ENCODE results near the gene CEP89.
"Not testable (repeated sequence)": the region's sequence is repeated elsewhere in the genome, so short reads cannot be mapped to it uniquely, and the experiment has no call there.

Gene CEP89

DNA sequence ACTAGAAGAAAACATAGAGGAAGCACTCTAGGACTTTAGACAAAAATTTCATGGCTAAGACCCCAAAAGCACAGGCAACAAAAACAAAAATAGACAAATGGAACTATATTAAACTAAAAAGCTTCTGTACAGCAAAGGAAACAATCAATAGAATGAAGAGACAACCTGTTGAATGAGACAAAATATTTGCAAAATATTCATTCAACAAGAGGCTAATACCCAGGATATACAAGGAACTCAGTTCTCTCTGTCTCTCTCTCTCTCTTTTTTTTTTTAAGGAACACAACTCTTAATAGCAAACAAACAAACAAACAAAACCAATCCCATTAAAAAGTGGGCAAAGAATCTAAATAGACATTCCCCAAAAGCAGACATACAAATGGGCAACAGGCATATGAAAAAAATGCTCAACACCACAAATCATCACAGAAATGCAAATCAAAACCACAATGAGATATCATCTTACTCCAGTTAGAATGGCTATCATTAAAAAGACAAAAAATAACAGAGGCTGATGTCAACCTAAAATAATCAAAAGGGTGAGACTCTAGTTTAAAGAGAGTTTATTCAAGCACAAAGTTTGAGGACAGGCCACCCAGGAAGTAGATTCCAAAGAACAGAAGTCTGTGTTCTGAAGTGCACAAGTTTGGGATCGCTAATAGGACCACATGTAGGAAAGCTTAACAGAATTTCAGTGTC, 75.1 kb downstream of the CEP89 start:
- DNase-seq (ENCODE audit: insufficient read length, low spot score) (no peak), FAIRE-seq (no peak)

DNA sequence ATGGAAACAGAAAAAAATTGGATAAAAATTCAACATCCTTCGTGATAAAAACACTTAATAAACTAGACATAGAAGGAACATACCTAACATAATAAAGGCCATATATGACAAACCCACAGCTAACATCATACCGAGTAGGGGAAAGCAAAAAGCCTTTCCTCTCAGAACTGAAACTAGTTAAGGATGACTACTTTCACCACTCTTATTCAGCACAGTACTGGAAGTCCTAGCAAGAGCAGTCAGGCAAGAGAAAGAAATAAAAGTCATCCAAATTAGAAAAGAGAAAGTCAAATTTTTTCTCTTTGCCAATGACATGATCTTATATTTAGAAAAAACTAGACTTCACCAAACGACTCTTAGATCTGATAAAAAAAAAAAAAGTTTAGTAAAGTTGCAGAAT, 76.4 kb downstream of the CEP89 start:
- no peak for DNase-seq (ENCODE audit: insufficient read length, low spot score)
- FAIRE-seq: no peak

DNA sequence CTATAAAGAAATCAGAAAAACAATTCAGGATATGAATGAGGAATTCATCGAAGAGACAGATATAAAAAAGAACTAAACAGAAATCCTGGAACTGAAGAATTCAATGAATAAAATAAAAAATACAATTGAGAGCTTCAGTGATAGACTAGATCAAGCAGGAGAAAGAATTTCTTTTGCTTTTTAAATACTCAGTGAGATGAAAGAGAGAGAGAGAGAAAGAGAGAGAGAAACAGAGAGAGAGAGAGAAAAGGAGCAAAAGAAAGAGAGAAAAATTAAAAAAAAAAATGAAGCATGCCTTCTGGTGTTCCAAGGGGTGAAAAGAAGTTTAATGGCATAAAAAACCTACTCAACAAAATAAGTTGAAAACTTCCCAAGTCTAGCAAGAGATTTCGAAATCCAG, 80.1 kb downstream of the CEP89 start:
- FAIRE-seq: no peak
- DNase-seq (ENCODE audit: insufficient read length, low spot score): no peak

DNA sequence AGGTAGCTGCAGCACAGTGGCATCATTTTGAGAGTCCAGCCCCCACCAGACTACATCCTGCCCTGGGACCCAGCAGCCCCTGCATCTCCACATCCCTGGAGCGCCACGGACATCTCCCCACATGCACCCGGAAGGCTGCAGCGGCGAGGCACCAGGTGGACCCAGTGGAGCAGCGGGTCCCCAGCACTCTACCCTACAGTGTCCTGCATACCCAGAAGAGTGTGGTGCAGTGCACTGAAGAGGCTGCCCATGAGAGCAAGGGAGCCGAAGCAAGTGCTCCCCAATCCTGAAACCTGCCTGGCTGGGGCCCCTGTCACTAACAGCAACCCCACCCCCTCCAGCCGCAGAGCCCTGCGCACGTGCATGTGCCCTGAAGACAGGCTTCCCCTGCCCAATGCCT, 80.9 kb downstream of the CEP89 start:
- FAIRE-seq (no peak), DNase-seq (ENCODE audit: insufficient read length, low spot score) (no peak)

DNA sequence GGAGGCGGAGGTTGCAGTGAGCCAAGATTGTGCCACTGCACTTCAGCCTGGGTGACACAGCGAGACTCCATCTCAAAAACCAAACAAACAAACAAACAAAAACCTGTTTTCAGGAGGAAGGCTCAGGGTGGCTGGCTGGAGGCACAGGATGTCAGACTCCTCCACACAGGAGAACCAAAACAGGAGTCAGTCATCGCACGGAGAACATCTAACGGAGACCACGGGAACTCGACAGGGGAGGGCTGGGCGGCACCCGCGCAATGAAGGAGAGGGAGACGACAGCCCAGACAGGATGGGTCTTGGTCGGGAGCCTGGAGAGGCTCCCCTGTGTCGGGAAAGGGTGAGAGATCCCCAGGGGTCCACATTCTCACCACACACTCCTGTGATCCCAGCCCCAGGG, 81.4 kb downstream of the CEP89 start:
- no peak for DNase-seq (ENCODE audit: insufficient read length, low spot score)
- no peak for FAIRE-seq

DNA sequence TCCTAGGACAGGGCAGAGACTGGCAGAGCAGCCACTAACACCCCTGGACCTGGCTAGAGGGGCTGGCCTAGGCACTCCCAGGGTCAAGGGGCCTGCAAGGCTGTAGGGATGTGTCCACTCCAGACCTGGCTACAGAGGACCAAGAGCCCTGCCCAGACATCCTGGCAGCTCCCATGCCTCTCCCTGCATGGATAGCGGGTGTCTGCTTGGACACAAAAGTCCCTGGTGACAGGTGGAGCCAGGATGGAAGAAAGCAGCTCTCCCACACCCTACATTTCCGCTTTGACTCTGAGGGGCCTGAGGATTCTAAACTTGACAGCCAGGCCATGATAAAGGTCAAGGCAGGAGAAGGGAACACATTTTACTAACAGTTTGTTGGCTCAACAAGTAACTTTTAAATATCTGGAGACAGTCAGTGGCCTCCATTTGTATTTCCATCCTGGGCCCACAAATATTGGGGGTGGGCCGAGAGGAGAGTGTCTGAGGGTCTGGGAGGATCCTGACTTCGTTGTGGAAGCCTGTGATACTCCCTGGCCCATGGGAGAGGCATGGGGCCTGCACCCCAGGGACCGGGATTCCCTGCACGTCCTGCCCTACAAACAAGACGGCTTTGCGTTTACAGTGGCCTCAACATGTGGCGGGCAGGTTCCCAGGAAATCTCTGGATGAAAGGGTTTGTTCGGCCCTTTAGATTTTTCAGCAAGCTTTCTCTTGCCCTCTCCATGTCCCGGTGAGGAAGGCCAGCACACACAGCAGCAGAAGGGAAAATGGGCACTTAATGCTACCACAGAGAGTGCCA, 82.4 kb downstream of the CEP89 start:
- DNase-seq (ENCODE audit: insufficient read length, low spot score): no peak
- FAIRE-seq: no peak

DNA sequence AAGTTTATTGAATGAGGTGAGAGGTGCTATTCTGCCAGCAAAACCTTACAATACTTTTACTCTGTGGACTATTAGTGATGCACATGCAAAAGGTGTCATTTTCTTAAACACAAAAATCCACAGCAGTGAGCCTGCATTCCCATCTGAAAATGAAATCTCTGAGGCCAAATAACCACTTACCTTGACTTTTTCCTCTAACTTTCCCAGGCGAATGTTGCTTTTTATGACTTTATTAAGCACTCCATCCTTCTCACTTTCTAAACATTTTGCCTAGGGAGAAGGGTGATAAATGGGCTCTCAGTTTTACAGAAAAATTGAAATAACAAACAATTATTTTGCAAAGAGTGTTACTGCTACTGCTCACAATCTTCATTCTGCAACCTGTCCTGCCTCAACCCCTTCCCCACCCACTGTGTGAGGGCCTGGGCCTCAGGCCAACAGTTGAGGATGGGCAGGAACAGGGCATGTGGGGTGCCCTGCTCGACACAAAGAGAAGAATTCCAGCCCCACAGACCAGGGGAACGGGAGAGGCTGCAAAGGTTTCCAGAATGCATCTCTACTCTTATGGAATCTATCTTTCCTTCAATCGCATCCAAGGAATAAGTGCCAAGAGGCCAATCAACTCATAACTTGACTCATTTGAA, 84.1 kb downstream of the CEP89 start:
- DNase-seq (ENCODE audit: insufficient read length, low spot score) (no peak), FAIRE-seq (no peak)

DNA sequence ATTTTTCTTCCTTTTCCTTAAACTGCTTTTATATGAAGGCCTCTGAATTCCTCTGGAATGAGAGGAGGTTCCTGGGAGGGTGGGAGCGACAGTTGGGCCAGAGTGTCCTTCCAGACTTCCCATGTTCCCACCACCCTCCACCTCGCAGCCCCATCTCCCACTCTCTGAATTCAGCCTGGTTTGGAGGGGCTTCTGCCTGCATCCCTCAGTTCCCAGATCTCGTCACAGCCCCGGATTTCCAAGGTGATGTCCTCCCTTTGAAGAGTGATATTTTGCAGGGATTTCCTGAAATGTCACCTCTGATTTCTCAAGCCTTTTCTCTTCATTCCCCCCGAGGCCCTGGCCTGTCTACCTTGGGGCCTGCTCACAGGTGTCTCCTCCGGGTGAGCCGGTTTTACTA, 85.5 kb downstream of the CEP89 start:
- no peak for DNase-seq (ENCODE audit: insufficient read length, low spot score)
- no peak for FAIRE-seq

DNA sequence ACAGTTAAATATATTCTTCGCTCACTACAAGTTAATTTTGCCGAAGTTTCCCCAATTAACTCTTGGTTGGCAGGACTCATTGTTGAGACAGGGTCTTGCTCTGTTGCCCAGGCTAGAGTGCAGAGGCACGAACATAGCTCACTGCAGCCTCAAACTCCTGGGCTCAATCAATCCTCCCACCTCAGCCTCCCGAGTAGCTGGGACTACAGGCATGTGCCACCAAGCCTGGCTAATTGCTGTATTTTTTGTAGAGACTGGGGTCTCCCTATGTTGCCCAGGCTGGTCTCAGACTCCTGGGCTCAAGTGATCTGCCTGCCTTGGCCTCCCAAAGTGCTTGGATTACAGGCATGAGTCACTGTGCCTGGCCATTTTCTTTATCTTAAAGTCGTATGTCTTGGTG, 86.5 kb downstream of the CEP89 start:
- not testable (repeated sequence) for FAIRE-seq; DNase-seq (ENCODE audit: insufficient read length, low spot score)

DNA sequence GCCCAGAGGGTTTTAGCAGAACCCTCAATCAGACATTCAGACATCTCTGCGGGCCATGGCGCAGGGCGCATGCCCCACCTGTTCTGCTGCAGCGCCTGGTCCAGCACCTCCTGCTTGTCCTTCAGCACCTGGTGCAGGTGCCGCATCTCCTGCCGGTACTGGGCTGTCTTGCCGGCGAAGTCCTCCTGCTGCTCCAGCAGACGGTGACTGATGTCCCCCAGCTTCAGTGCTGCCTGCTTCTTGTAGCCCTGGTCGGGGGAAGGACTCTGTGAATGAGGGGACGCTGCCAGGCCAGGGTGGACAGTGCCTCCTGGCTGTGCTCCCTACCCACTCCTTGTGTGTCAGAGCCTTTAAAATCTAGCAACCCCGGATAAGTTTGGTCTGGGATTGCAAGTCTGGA, 90.0 kb downstream of the CEP89 start:
- DNase-seq (ENCODE audit: insufficient read length, low spot score): no peak

DNA sequence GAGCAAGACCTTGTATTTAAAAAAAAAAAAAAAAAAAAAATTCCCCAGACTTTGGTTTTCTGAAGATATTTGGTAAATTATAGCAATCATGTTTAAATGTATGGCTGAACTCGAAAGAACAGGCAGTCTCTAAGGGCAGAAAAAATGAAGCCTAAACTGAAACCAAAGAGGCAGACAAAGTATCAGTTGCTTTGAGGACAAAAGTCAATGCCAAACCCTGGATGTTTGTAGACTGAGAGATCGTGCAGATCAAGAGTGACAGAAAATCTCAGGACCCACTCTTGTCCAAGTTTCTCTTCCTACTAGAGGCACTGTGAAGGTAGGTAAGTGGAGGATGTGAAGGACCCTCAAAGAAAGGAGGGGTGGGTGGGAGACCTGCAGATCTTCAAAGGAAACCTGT, 91.1 kb downstream of the CEP89 start:
- DNase-seq (ENCODE audit: insufficient read length, low spot score): no peak
- no peak for FAIRE-seq

More for the DNA sequence above, 90.0 kb downstream of the CEP89 start:
- no peak for FAIRE-seq

DNA sequence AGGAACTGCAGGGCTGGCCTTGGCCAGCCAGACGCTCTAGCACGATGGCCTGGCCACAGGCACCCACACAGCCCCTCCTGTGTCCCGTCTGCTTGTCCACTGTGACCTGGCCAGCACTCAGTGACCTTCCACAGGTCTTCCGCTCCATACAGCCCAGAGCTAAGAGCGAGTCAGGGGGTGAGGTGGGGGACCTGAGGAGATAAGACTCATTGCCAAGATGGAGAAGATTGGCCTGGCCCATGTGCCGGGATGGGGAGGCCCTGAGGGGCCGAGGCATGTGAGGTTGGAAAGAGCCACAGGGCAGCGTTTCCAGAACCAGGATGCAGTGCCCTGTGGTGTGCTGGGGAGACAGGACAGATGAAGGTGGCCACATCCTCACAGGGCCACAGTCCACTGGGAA, 92.0 kb downstream of the CEP89 start:
- DNase-seq (ENCODE audit: insufficient read length, low spot score) (no peak), FAIRE-seq (no peak)

DNA sequence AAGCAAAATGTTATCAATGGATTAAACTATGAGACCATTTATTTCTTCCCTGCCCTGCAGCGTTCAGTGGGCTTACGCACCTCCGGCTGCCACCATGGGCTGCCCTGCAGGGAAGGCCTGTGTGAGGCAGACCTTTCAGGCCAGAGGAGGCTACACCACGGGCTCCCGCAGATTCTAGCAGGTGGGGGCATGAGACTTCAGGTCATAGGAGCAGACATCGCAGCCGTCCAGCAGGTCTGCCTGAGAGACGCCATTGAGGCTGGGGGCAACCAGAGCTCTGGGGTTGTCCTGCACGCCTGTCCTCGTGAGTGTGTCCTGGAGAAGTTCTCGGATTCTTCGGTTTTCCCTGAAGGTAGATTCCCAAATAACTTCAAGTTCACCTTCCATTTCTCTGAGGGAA, 92.8 kb downstream of the CEP89 start:
- DNase-seq (ENCODE audit: insufficient read length, low spot score) (no peak), FAIRE-seq (no peak)

DNA sequence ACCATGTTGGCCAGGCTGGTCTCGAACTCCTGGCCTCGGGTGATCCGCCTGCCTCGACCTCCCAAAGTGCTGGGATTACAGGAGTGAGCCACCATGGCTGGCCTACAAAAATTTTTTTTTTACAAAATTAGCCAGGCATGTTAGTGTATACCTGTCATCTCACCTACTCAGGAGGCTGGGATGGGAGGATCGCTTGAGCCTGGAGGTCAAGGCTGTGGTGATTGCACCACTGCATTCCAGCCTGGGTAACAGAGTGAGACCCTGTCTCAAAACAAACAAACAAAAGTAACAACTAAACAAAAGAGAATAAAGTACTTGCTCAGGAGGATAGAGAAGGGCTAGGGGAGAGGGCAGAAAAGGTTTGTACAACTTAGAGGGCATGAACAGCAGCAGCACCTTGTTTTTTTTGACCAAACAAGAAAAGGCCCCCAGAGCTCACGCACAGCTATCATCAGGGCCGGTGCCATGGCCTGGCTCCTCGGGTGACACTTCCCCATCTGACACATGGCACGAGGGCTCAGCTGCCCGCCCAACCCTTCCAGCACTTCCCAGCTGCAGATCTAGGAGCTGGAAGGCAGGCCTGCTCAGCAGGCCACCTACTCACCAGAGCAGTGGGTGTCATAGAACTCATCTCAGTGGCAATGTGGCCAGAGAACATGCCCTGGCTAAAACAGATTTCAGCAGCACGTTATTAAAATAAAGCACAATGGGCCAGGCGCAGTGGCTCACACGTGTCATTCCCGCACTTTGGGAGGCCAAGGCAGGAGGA, 93.6 kb downstream of the CEP89 start:
- FAIRE-seq (no peak), DNase-seq (ENCODE audit: insufficient read length, low spot score) (no peak)

DNA sequence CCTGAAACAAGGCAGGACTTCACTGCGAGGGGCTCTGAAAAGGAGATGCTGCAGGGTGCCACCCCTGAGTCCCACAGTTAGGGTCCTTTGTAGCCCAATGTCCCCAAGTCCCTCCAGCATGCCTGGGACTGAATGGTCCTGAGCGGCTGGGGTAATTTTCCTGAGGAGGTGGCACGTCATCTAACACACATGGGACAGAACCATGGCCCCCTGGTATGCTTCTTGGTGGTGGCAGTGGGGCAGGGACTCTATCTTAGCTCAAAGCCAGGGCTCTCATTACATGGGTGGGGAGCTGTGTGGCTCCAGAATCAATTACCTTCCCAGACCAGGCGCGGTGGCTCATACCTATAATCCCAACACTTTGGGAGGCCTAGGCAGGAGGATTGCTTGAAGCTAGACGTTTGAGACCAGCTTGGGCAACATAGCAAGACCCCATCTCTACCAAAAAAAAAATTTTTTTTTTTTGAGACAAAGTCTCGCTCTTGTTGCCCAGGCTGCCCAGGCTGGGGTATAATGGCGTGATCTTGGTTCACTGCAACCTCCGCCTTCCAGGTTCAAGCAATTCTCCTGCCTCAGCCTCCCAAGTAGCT, 94.3 kb downstream of the CEP89 start:
- no peak for DNase-seq (ENCODE audit: insufficient read length, low spot score)
- FAIRE-seq: no peak

DNA sequence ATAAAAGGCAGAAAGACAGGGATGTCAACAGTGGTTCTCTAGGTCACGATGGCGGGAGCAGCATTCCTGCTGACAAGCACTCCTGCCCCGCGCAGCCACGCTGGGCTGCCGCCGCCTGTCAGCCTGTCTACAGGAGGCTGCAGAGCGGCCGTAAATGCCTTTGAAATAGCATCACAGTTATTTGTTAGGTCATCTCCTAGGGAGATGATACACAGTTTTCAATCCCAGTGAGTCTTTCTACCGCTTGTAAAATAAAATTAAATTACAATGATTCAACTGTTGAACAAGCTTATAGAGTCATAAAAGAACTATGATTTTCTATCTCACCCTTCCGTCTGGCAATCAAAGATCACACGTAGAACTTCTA, 94.9 kb downstream of the CEP89 start:
- FAIRE-seq (no peak), DNase-seq (ENCODE audit: insufficient read length, low spot score) (no peak)

DNA sequence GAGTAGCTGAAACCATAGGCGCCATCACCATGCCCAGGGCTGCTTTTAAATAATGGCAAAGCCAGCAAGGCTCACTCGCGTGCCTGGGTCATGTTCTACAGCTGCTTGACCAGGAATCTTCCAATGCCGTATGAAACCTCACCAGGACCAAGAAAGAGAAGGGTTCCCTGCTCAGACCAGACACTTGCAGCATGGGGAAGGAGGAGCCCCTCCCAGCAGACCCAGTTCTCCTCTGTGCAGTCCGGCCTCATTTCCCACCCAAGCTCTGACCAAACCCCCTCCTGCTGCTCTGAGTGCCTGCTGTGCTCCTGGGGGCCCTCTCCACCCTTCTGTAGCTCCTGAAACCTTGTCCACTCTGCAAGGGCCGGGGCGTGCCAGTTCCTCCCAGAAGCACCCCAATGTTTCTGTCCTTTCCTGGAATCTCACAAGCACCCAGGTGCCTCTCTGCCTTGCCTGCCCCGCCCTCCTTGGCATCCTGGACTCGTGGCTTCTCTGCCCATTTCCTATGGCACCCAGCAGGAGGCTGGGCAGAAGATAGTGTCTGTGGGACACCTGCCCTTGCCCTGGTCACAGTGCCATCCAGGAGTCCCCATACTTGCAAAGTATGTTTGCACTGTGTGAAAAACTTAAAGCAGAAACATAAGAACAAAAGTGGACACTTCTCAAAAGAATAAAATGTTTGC, 95.4 kb downstream of the CEP89 start:
- DNase-seq (ENCODE audit: insufficient read length, low spot score): no peak
- FAIRE-seq: no peak

DNA sequence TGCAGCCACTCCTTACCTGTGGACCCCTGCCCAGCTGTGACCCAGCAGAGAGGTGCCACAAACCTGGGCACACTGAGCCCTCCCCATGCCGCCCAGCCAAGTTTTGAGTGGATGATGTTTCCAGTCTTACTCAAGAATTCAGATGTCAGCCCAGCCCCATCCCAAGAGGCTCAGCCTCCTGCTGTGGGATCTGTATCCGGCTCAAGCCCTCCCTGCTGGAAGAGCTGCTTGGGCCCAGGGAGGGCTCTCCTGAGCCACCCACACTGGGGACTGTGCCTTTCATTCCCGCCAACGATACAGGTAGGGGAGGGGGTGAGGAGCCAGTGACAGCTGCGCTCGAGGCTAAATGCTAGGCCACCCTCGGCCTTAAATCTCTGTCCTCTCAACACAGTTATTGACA, 96.3 kb downstream of the CEP89 start:
- DNase-seq (ENCODE audit: insufficient read length, low spot score): no peak

DNA sequence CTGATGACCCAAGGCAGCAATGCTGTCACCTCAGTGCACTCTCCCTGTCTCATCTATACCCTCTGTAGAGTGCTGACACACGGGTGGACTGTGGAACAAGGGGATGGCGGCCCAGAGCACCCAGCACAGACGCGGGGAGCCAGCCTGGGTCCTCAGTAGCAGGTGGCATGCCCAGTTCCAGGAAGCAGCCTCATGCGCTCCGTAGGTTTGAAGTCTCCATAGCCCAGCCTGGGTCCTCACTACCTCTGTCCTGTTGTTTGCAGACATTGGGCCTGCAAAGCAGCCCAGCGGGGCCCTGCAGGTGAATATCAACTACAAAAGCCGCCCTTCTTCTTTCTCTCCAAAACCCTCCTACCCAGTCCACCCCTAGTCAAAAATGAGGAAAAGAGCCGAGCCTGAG, 97.2 kb downstream of the CEP89 start:
- FAIRE-seq: no peak
- no peak for DNase-seq (ENCODE audit: insufficient read length, low spot score)

More for the DNA sequence above, 96.3 kb downstream of the CEP89 start:
- FAIRE-seq: no peak

DNA sequence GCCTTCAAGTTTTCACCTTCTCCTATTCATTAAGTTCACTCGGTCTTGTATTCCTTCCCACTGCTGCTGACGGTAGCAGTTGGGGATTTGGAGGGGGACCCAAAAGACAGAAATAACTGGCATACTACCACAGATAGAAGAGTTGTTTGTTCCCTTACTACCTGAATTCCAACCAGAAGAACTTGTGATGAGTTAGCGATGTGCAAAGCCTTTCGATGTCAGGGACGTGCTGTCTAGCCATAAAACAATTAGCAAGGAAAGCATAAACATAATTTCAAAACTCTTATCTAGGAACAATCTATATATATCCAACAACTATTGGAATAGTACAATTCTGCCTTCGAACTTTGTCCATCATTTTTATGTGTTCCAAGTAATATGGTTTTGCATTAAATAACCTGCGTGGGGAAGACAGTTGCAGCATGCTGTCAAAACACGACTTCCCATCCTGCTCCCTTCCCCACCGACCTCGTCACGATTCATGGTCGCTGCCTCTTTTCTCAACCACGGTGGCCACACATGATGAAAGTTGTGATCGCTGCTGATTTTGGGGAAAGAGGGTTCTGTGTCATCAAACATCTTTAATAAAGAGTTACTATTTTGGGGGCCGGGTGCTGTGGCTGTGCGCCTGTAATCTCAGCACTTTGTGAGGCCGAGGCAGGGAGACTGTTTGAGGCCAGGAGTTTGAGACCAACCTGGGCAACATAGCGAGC, 98.4 kb downstream of the CEP89 start:
- DNase-seq (ENCODE audit: insufficient read length, low spot score) (no peak), FAIRE-seq (no peak)
